ENCODE data around the gene SAE1.

GRCh38 chr19:47240556-47240955, 109.9 kb downstream of the SAE1 start:
- TF ChIP-seq CTCF (IDR thresholded peaks at IDR 0.05) (no peak), POLR2A (IDR thresholded peaks at IDR 0.05) (no peak), POLR2AphosphoS5 (IDR thresholded peaks at IDR 0.05) (no peak), EP300 (IDR thresholded peaks at IDR 0.05) (no peak)
